GM12878 (cell line): ENCODE data around the gene CYP3A4. TPM values are rescaled to one million over a fixed set of nuclear protein-coding genes. Genes with fewer than 3 reads are reported as not detected.
"Not testable (repeated sequence)": the region's sequence is repeated elsewhere in the genome, so short reads cannot be mapped to it uniquely, and the experiment has no call there.

Experiments used
- ATAC-seq: fragments of 200-7000 bp; cut with Tn5 transposase; 3 replicates; pipeline ENCODE4 v1.9.1; 2020; ENCODE audit warnings: mild to moderate bottlenecking, moderate library complexity
- BruUV-seq: library from RNA; stranded (reverse); fragments of 400-500 nt; replicated peaks from 2 replicates; lab custom pipeline; 2021; lab: Mats Ljungman, UMichigan
- CTCF ChIA-PET: fragments of 300-600 bp; sonication (Branson Sonifier 250); formaldehyde crosslinking; extraction: SDS; loops from one replicate; lab custom pipeline; 2021; ENCODE audit warnings: inconsistent platforms; lab: Yijun Ruan, JAX
- POLR2A ChIA-PET: fragments of 350-600 bp; formaldehyde crosslinking; extraction: SDS; loops from one replicate; lab custom pipeline; 2021; ENCODE audit warnings: inconsistent platforms; lab: Charles Lee
- RAD21 ChIA-PET: fragments of 300-600 bp; sonication (Branson Sonifier 250); formaldehyde crosslinking; loops from one replicate; lab custom pipeline; 2023; ENCODE audit warnings: antibody characterized with exemption; ENCODE audit not compliant: unreplicated experiment; lab: Charles Lee
- SMC1A ChIA-PET: fragments of 300-600 bp; sonication (Branson Sonifier 250); formaldehyde crosslinking; loops from one replicate; lab custom pipeline; 2023; ENCODE audit not compliant: unreplicated experiment, uncharacterized antibody; lab: Charles Lee
- DNase-seq: peaks from one replicate; pipeline ENCODE4 v3.0.0-alpha.2; 2011; ENCODE audit warnings: low read depth, low spot score
- FAIRE-seq: peaks from 3 replicates; lab custom pipeline; 2011; peaks lifted over from hg19 to GRCh38; lab: Jason Lieb, UNC
- H2AFZ ChIP-seq: 2 replicates; pipeline ENCODE4 v1.6.0; 2011; ENCODE audit warnings: low read depth, low read length, control low read depth; ENCODE audit not compliant: control insufficient read depth
- H3K27ac ChIP-seq: 2 replicates; pipeline ENCODE4 v1.5.1; 2011; ENCODE audit warnings: control low read depth; ENCODE audit not compliant: control insufficient read depth, insufficient read depth
- H3K27me3 ChIP-seq, 2 experiments: replicated peaks in 1 of 2; 2 replicates each; pipeline versions ENCODE4 v1.6.0 to v1.6.1; 2011; ENCODE audit warnings: low read length in 1 of 2; ENCODE audit not compliant: control insufficient read depth in 2 of 2, insufficient read depth in 2 of 2
- H3K36me3 ChIP-seq, 2 experiments: 2 replicates each; pipeline ENCODE4 v1.5.1; 2011; ENCODE audit warnings: low read length in 1 of 2; ENCODE audit not compliant: control insufficient read depth in 2 of 2, insufficient read depth in 2 of 2
- H3K4me1 ChIP-seq: 2 replicates; pipeline ENCODE4 v1.6.1; 2011; ENCODE audit warnings: mild to moderate bottlenecking, low read length, moderate library complexity, mixed read lengths; ENCODE audit not compliant: control insufficient read depth, insufficient read depth
- H3K4me2 ChIP-seq: 2 replicates; pipeline ENCODE4 v1.6.0; 2011; ENCODE audit warnings: control low read depth; ENCODE audit not compliant: control insufficient read depth, insufficient read depth
- H3K4me3 ChIP-seq: fragments of 200-600 bp; sonication (generic); 2 replicates; pipeline ENCODE4 v1.5.1; 2016
- H3K79me2 ChIP-seq: 2 replicates; pipeline ENCODE4 v1.6.0; 2011; ENCODE audit warnings: low read length; ENCODE audit not compliant: control insufficient read depth, insufficient read depth
- H3K9ac ChIP-seq: 2 replicates; pipeline ENCODE4 v1.8.0; 2011; ENCODE audit warnings: low read length, control low read depth, mixed read lengths; ENCODE audit not compliant: control insufficient read depth, insufficient read depth
- H3K9me3 ChIP-seq: replicated peaks from 3 replicates; pipeline ENCODE4 v1.5.1; 2011; ENCODE audit warnings: mild to moderate bottlenecking, low read length; ENCODE audit not compliant: control insufficient read depth, insufficient read depth
- H4K20me1 ChIP-seq: 2 replicates; pipeline ENCODE4 v1.6.0; 2011; ENCODE audit not compliant: control insufficient read depth, insufficient read depth
- DPF2 ChIP-seq: fragments of 450-650 bp; IDR thresholded peaks from 2 replicates; pipeline ENCODE4 v1.6.1; 2017; ENCODE audit warnings: mild to moderate bottlenecking
- EP300 ChIP-seq, 2 experiments: fragments of 150-350 bp in 1 of 2; IDR thresholded peaks; 2 replicates each; pipeline ENCODE4 v1.6.1; 2011 to 2012; ENCODE audit warnings: low read depth in 2 of 2, low read length in 2 of 2, borderline replicate concordance in 1 of 2, improper control_type of control experiment in 1 of 2, inconsistent platforms in 1 of 2; ENCODE audit not compliant: control insufficient read depth in 1 of 2
- KAT2A ChIP-seq: conservative IDR thresholded peaks from 2 replicates; pipeline ENCODE4 v1.6.1; 2011; ENCODE audit warnings: low read depth, low read length; ENCODE audit not compliant: control insufficient read depth
- RCOR1 ChIP-seq: conservative IDR thresholded peaks from 2 replicates; pipeline ENCODE4 v1.6.1; 2012; ENCODE audit warnings: low read depth, low read length, improper control_type of control experiment
- TARDBP ChIP-seq: IDR thresholded peaks from 2 replicates; pipeline ENCODE4 v1.6.1; 2016; ENCODE audit warnings: borderline replicate concordance
- YBX1 ChIP-seq: fragments of 450-650 bp; IDR thresholded peaks from 2 replicates; pipeline ENCODE4 v1.6.1; 2016; ENCODE audit warnings: antibody characterized with exemption
- ZSCAN29 ChIP-seq: fragments of 450-650 bp; IDR thresholded peaks from 2 replicates; pipeline ENCODE4 v1.6.1; 2017; ENCODE audit warnings: mild to moderate bottlenecking, moderate library complexity
- WGBS: methylation state at CpG from one replicate; pipeline ENCODE4 v1.1.6; 2016; ENCODE audit warnings: low lambda C conversion rate; ENCODE audit not compliant: insufficient replicate concordance, insufficient coverage; ENCODE audit errors: missing lambda C conversion rate; 5-methylcytosine and 5-hydroxymethylcytosine counted together
- in situ Hi-C: fragments of 300-500 bp; cut with MboI; formaldehyde crosslinking; loops from 9 replicates; pipeline ENCODE4 v1.14.3; 2018; ENCODE audit warnings: mixed read lengths
- intact Hi-C: fragments of 100-400 bp; cut with micrococcal nuclease; formaldehyde crosslinking; loops from one replicate; pipeline ENCODE4 v1.14.2; 2022; ENCODE audit not compliant: unreplicated experiment
- polyA plus RNA-seq, 11 experiments: library from polyadenylated mRNA; depleted of rRNA in 4 of 11; unstranded in 6 of 11; stranded (reverse) in 5 of 11; fragments of >200 nt; fragmentation: Nextera tagmentation in 4 of 11; fragmentation: Illumina TruSeq in 1 of 11; extraction: Ambion mirVana in 4 of 11; extraction: Trizol in 1 of 11; gene quantifications; 1 replicate in 1 of 11; 2 replicates in 10 of 11; pipeline versions ENCODE4 v1.2.1 to v1.2.3, GENCODE V29; 2011 to 2016; ENCODE audit warnings: inconsistent platforms in 2 of 11, missing spikeins in 2 of 11, low read depth in 1 of 11
- total RNA-seq, 4 experiments: library from RNA; depleted of rRNA in 3 of 4; stranded (reverse); fragments of >200 nt in 3 of 4; fragmentation: Illumina TruSeq in 1 of 4; extraction: Trizol in 1 of 4; gene quantifications; 2 replicates each; pipeline versions ENCODE4 v1.2.1 to v1.2.3, GENCODE V29; 2013 to 2021
- TF ChIP-seq, protein P1 (sequence below): fragments of 150-350 bp; IDR thresholded peaks from 2 replicates; pipeline ENCODE4 v1.6.1; 2016; ENCODE audit warnings: low read depth, low read length

Gene CYP3A4
- total and polyA plus RNA-seq, 10 of the 15 experiments (the other 5 are each of a cell fraction or from before 2014, with no cell fraction given), result 0.02 to 0.21 (median 0.04) TPM; not detected in 7

DNA sequence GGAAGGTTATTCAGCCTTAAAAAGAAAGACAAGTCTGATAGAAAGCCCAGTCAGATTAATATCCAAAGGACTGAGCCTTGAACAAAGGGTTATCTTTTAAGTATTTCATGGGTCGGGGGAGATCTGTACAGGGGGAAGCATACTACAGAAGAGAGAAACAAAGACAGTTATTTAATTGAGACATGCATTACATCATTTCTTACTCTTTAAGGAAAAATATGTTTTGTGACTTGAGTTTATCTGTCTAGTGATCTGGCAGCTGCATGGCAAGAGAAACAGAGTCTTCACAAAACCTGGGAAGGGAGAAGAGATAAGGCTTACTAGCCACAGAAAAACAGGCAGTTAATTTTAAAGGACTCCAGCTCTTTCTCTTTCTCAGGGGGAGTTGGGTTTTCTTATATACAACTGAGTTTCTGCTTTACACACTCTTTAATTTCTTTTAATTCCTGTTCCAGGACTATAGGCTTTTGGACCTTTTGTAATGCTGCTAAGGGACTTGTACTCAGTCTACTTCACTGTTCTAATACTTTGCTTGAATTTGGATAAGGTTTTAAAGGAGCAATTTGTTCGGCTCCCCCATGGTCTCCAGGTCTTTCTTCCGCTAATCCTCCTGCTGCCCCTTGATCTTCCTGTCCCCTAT, 23.0 kb upstream of the CYP3A4 start:
- Histone ChIP-seq H3K27me3 (no peaks in the 10 kb centered on the region), H3K79me2 (no peaks in the 10 kb centered on the region), H3K36me3 (no peaks in the 10 kb centered on the region), H4K20me1 (no peaks in the 10 kb centered on the region), H3K4me1 (no peaks in the 10 kb centered on the region)
- SMC1A ChIA-PET, result no interaction called here
- no peak for ATAC-seq
- CTCF ChIA-PET, result no interaction called here
- TF ChIP-seq RCOR1, result no peak
- TF ChIP-seq, all 136 proteins: peak for 0
- Histone ChIP-seq H3K9ac (no peak overlapping the region), H3K4me3 (no peak overlapping the region), H3K27ac (no peak overlapping the region), H3K4me2 (no peak overlapping the region), H2AFZ (no peak overlapping the region), H3K9me3 (no peaks in the 10 kb centered on the region)
- no TSS peak for BruUV-seq
- RAD21 ChIA-PET, result no interaction called here
- FAIRE-seq, result no peak
- in situ Hi-C loops, result no loop called here
- POLR2A ChIA-PET, result no interaction called here
- intact Hi-C loops, result no loop called here
- WGBS, result 31% methylated on average over 3 of the region's 3 CpGs
- no peak for DNase-seq

DNA sequence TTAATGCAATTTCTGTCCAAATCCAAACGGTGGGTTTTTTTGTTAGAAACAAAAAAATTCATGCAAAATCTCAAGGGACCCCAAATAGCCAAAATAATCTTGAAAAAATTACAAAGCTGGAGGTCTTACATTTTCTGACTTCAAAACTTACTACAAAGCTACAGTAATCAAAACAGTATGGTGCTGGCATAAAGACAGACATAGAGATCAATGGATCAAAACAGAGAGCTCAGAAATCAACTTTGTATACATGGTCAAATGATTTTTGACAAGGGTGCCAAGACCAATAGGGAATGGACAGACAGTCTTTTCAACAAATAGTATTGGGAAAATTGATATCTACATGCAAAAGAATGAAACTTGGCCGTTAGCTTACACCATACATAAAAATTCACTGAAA, 21.7 kb upstream of the CYP3A4 start:
- H4K20me1 ChIP-seq, result no peaks in the 10 kb centered on the region
- no peaks in the 10 kb centered on the region for H3K4me1 ChIP-seq
- TF ChIP-seq ZSCAN29 (no peak), EP300 (IDR thresholded peaks at IDR 0.05; ENCODE audit: borderline replicate concordance in 1 of 2, control insufficient read depth in 1 of 2, low read depth in 2 of 2, low read length in 2 of 2) (no peak), KAT2A (no peak), TARDBP (no peak), DPF2 (no peak), RCOR1 (no peak), YBX1 (no peak)
- TF ChIP-seq, protein P1, sequence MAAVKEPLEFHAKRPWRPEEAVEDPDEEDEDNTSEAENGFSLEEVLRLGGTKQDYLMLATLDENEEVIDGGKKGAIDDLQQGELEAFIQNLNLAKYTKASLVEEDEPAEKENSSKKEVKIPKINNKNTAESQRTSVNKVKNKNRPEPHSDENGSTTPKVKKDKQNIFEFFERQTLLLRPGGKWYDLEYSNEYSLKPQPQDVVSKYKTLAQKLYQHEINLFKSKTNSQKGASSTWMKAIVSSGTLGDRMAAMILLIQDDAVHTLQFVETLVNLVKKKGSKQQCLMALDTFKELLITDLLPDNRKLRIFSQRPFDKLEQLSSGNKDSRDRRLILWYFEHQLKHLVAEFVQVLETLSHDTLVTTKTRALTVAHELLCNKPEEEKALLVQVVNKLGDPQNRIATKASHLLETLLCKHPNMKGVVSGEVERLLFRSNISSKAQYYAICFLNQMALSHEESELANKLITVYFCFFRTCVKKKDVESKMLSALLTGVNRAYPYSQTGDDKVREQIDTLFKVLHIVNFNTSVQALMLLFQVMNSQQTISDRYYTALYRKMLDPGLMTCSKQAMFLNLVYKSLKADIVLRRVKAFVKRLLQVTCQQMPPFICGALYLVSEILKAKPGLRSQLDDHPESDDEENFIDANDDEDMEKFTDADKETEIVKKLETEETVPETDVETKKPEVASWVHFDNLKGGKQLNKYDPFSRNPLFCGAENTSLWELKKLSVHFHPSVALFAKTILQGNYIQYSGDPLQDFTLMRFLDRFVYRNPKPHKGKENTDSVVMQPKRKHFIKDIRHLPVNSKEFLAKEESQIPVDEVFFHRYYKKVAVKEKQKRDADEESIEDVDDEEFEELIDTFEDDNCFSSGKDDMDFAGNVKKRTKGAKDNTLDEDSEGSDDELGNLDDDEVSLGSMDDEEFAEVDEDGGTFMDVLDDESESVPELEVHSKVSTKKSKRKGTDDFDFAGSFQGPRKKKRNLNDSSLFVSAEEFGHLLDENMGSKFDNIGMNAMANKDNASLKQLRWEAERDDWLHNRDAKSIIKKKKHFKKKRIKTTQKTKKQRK, result no peak
- RAD21 ChIA-PET, result no interaction called here
- H3K4me2 ChIP-seq, result no peak overlapping the region
- H3K79me2 ChIP-seq, result no peaks in the 10 kb centered on the region
- no TSS peak for BruUV-seq
- DNase-seq (no peak), ATAC-seq (no peak), FAIRE-seq (no peak)
- H3K9me3 ChIP-seq, result no peaks in the 10 kb centered on the region
- POLR2A ChIA-PET, result no interaction called here
- H3K27ac ChIP-seq, result no peak overlapping the region
- in situ Hi-C loops, result no loop called here
- CTCF ChIA-PET, result interaction anchor here (1.3 kb wide), 1 partner anchor 32 kb away, joined by 3 read pairs; no protein-coding TSS in a partner anchor
- H2AFZ ChIP-seq, result no peak overlapping the region
- no peaks in the 10 kb centered on the region for H3K27me3 ChIP-seq
- SMC1A ChIA-PET, result no interaction called here
- no peak overlapping the region for H3K4me3 ChIP-seq
- 17% methylated on average over 2 of the region's 2 CpGs for WGBS
- intact Hi-C loops, result no loop called here
- H3K36me3 ChIP-seq, result no peaks in the 10 kb centered on the region
- H3K9ac ChIP-seq, result no peak overlapping the region

DNA sequence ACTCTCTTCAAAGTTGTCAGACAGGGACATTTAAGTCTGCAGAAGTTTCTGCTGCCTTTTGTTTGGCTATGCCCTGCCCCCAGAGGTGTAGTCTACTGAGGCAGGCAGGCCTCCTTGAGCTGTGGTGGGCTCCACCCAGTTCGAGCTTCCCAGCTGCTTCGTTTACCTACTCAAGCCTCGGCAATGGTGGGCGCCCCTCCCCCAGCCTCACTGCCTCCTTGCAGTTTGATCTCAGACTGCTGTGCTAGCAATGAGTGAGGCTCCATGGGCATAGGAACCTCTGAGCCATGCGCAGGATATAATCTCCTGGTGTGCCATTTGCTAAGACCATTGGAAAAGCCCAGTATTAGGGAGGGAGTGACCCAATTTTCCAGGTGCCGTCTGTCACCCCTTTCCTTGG, 19.1 kb upstream of the CYP3A4 start:
- H2AFZ ChIP-seq, H3K79me2 ChIP-seq, H4K20me1 ChIP-seq, H3K4me3 ChIP-seq, FAIRE-seq, RAD21 ChIA-PET, H3K4me1 ChIP-seq, SMC1A ChIA-PET, POLR2A ChIA-PET, H3K36me3 ChIP-seq, H3K27ac ChIP-seq, H3K4me2 ChIP-seq, intact Hi-C loops, H3K9me3 ChIP-seq, ATAC-seq, CTCF ChIA-PET, H3K9ac ChIP-seq, H3K27me3 ChIP-seq, in situ Hi-C loops, BruUV-seq, DNase-seq: not testable (repeated sequence)
- 49% methylated on average over 6 of the region's 6 CpGs for WGBS
